ENCODE measurements around the gene B4GAT1.
"Not testable (repeated sequence)": the region's sequence is repeated elsewhere in the genome, so short reads cannot be mapped to it uniquely, and the experiment has no call there.

GRCh38 chr11:66310803-66311440 is 36.5 kb downstream of the B4GAT1 start:
- TF ChIP-seq POLR2A (IDR thresholded peaks at IDR 0.05; ENCODE audit: borderline replicate concordance, extremely low read depth, insufficient read depth, insufficient read length); CTCF (IDR thresholded peaks at IDR 0.05 in 2 of 3, conservative IDR thresholded peaks at IDR 0.05 in 1 of 3; ENCODE audit: borderline replicate concordance in 1 of 3, insufficient read depth in 1 of 3, low read depth in 2 of 3, low read length in 2 of 3); RAD21 (IDR thresholded peaks at IDR 0.05; ENCODE audit: low read depth); TCF7L2 (IDR thresholded peaks at IDR 0.05; ENCODE audit: borderline replicate concordance, extremely low read depth, insufficient read depth, insufficient read length); MAX (IDR thresholded peaks at IDR 0.05); ZNF274 (IDR thresholded peaks at IDR 0.05; ENCODE audit: low read depth, low read length); EZH2 (IDR thresholded peaks at IDR 0.05); SP1 (IDR thresholded peaks at IDR 0.05; ENCODE audit: low read depth): not testable (repeated sequence)
